T-helper 1 cell treated with Interleukin-12 subunit alpha and Interleukin-12 subunit beta and Interleukin-4 antibody, amounts not matched to agents 30 ng/mL and 1 ng/mL, for 36 hours (primary cell): ENCODE measurements around the gene GALT. TPM values are rescaled to one million over a fixed set of nuclear protein-coding genes. Genes with fewer than 3 reads are reported as not detected.

ENCODE experiments used
- total RNA-seq: library from RNA; stranded (reverse); gene quantifications from 2 replicates; pipeline ENCODE4 v1.2.3, GENCODE V29; 2022

The GALT gene
- total RNA-seq, 1 donor from 2014 or later, result 110 TPM

Other genes with a start within 250 kb of the GALT start
- 16.6 and 19.0 TPM in 2 replicates for gene FAM219A, start 188.1 kb upstream of the GALT start, total RNA-seq
- gene DNAI1, start 187.9 kb upstream of the GALT start, total RNA-seq, result not detected in 2 replicates
- 0.20 TPM in 1 of 2 replicates, not detected in the other for gene ENHO, start 123.7 kb upstream of the GALT start, total RNA-seq
- gene CNTFR, start 57.0 kb upstream of the GALT start, total RNA-seq, result not detected in 2 replicates
- 21.0 and 22.2 TPM in 2 replicates for gene RPP25L, start 34.6 kb upstream of the GALT start, total RNA-seq
- 108 and 115 TPM in 2 replicates for gene DCTN3, start 26.2 kb upstream of the GALT start, total RNA-seq
- 0.49 TPM in 1 of 2 replicates, not detected in the other for gene ARID3C, start 17.6 kb upstream of the GALT start, total RNA-seq
- gene SIGMAR1, start 8.9 kb upstream of the GALT start, total RNA-seq, result 63.0 and 64.1 TPM in 2 replicates
- gene IL11RA, start 5.5 kb downstream of the GALT start, total RNA-seq, result 64.5 and 64.8 TPM in 2 replicates
- 0.39 TPM in 1 of 2 replicates, not detected in the other for gene CCL27, start 16.0 kb downstream of the GALT start, total RNA-seq
- not detected in 2 replicates for gene CCL19, start 44.6 kb downstream of the GALT start, total RNA-seq
- gene CCL21, start 63.5 kb downstream of the GALT start, total RNA-seq, result not detected in 2 replicates